KMS-11 (cell line): ENCODE results near the gene CCDC85B.
"Not testable (repeated sequence)": the region's sequence is repeated elsewhere in the genome, so short reads cannot be mapped to it uniquely, and the experiment has no call there.

Experiments used
- H2AFZ ChIP-seq: fragments of 200-600 bp; sonication (generic); 2 replicates; pipeline ENCODE4 v1.6.1; 2016; ENCODE audit warnings: antibody characterized with exemption, mixed run types, low read depth
- H3K27ac ChIP-seq: fragments of 200-600 bp; sonication (generic); 2 replicates; pipeline ENCODE4 v1.6.1; 2016; ENCODE audit warnings: mild to moderate bottlenecking, mixed run types
- H3K27me3 ChIP-seq: fragments of 200-600 bp; sonication (generic); 2 replicates; pipeline ENCODE4 v1.6.1; 2017; ENCODE audit warnings: mild to moderate bottlenecking, low read depth, mixed run types, moderate library complexity; ENCODE audit not compliant: insufficient read depth
- H3K36me3 ChIP-seq: fragments of 200-600 bp; sonication (generic); 2 replicates; pipeline ENCODE4 v1.6.1; 2017; ENCODE audit warnings: mild to moderate bottlenecking, mixed run types; ENCODE audit not compliant: insufficient read depth
- H3K4me1 ChIP-seq: fragments of 200-600 bp; sonication (generic); 2 replicates; pipeline ENCODE4 v1.6.1; 2016; ENCODE audit warnings: mild to moderate bottlenecking, low read depth, mixed run types; ENCODE audit not compliant: poor library complexity, severe bottlenecking
- H3K4me2 ChIP-seq: fragments of 200-600 bp; sonication (generic); 2 replicates; pipeline ENCODE4 v1.7.0; 2016; ENCODE audit warnings: mild to moderate bottlenecking, mixed run types
- H3K4me3 ChIP-seq: fragments of 200-600 bp; sonication (generic); IDR thresholded peaks from 2 replicates; pipeline ENCODE4 v1.6.1; 2017; ENCODE audit warnings: low read depth, low read length, mixed read lengths; ENCODE audit not compliant: insufficient read depth
- H3K79me2 ChIP-seq: fragments of 200-600 bp; sonication (generic); 2 replicates; pipeline ENCODE4 v1.6.1; 2016; ENCODE audit warnings: low read depth, mixed run types; ENCODE audit not compliant: insufficient read depth
- H3K9ac ChIP-seq: fragments of 200-600 bp; sonication (generic); 2 replicates; pipeline ENCODE4 v1.6.1; 2016; ENCODE audit warnings: mild to moderate bottlenecking, mixed run types
- H4K20me1 ChIP-seq: fragments of 200-600 bp; sonication (generic); 2 replicates; pipeline ENCODE4 v1.6.1; 2016; ENCODE audit warnings: mild to moderate bottlenecking, mixed run types; ENCODE audit not compliant: insufficient read depth
- TF ChIP-seq, protein P1 (sequence below): fragments of 200-600 bp; sonication (generic); conservative IDR thresholded peaks from 2 replicates; pipeline ENCODE4 v1.6.1; 2017; ENCODE audit warnings: low read depth, mild to moderate bottlenecking, antibody characterized with exemption, low read length, moderate library complexity, mixed read lengths

The CCDC85B gene

GRCh38 chr11:65847746-65848145 is 42.7 kb upstream of the CCDC85B start:
- H3K27ac ChIP-seq: no peak overlapping the region
- H3K79me2 ChIP-seq: no peaks in the 10 kb centered on the region
- no peak overlapping the region for H3K4me3 ChIP-seq
- H3K9ac ChIP-seq: no peak overlapping the region
- H3K27me3 ChIP-seq: no peaks in the 10 kb centered on the region
- TF ChIP-seq, protein P1, sequence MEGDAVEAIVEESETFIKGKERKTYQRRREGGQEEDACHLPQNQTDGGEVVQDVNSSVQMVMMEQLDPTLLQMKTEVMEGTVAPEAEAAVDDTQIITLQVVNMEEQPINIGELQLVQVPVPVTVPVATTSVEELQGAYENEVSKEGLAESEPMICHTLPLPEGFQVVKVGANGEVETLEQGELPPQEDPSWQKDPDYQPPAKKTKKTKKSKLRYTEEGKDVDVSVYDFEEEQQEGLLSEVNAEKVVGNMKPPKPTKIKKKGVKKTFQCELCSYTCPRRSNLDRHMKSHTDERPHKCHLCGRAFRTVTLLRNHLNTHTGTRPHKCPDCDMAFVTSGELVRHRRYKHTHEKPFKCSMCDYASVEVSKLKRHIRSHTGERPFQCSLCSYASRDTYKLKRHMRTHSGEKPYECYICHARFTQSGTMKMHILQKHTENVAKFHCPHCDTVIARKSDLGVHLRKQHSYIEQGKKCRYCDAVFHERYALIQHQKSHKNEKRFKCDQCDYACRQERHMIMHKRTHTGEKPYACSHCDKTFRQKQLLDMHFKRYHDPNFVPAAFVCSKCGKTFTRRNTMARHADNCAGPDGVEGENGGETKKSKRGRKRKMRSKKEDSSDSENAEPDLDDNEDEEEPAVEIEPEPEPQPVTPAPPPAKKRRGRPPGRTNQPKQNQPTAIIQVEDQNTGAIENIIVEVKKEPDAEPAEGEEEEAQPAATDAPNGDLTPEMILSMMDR: no peak
- no peaks in the 10 kb centered on the region for H3K36me3 ChIP-seq
- no peaks in the 10 kb centered on the region for H3K4me1 ChIP-seq
- H4K20me1 ChIP-seq: no peaks in the 10 kb centered on the region
- H2AFZ ChIP-seq: no peak overlapping the region
- no peak overlapping the region for H3K4me2 ChIP-seq

GRCh38 chr11:65848693-65849092 is 41.8 kb upstream of the CCDC85B start:
- not testable (repeated sequence) for H4K20me1 ChIP-seq, H3K4me1 ChIP-seq, H2AFZ ChIP-seq, H3K36me3 ChIP-seq, H3K79me2 ChIP-seq, H3K27ac ChIP-seq, H3K9ac ChIP-seq, H3K4me2 ChIP-seq, H3K4me3 ChIP-seq, H3K27me3 ChIP-seq

DNA sequence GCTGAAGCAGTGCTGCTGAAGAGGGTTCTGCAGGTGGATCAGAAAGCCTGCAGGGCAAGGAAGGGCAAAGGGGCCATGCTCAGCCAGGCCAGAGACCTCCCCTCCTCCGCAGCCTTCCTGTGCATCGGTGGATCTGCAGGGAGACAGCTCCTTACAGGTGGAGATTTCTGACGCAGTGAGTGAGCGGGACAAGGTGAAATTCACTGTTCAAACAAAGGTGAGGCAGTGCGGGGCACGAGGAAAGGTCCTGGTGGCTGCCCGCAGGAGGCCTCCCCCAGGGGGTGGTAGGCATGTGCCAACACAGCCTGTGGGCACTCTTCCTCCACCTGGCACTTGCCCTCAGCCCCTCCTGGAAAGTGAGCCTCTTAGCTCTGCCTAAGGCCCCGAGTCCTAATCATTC is 41.1 kb upstream of the CCDC85B start:
- Histone ChIP-seq H2AFZ (no peak overlapping the region), H4K20me1 (no peaks in the 10 kb centered on the region), H3K79me2 (peaks cover 1% of the 10 kb centered on the region; the same call in 1 of the 2 replicates), H3K36me3 (no peaks in the 10 kb centered on the region; the same call in 1 of the 2 replicates), H3K4me2 (no peak overlapping the region), H3K4me1 (no peaks in the 10 kb centered on the region), H3K27ac (no peak overlapping the region), H3K27me3 (no peaks in the 10 kb centered on the region), H3K9ac (no peak overlapping the region), H3K4me3 (no peak overlapping the region)
- TF ChIP-seq, protein P1: no peak

- Histone ChIP-seq H3K4me3 (no peak overlapping the region), H3K4me2 (no peak overlapping the region), H2AFZ (no peak overlapping the region), H3K36me3 (peaks cover 4% of the 10 kb centered on the region; the same call in 1 of the 2 replicates), H3K79me2 (peaks cover 5% of the 10 kb centered on the region), H4K20me1 (no peaks in the 10 kb centered on the region), H3K27me3 (no peaks in the 10 kb centered on the region), H3K27ac (no peak overlapping the region), H3K4me1 (no peaks in the 10 kb centered on the region), H3K9ac (no peak overlapping the region)
- TF ChIP-seq, protein P1: no peak
Observed at GRCh38 chr11:65849771-65850216, 40.7 kb upstream of the CCDC85B start.

- no peak overlapping the region for H3K4me2 ChIP-seq
- no peaks in the 10 kb centered on the region for H3K27me3 ChIP-seq
- H3K4me1 ChIP-seq: peaks cover 2% of the 10 kb centered on the region
- H3K4me3 ChIP-seq: no peak overlapping the region
- peaks cover 12% of the 10 kb centered on the region for H3K79me2 ChIP-seq
- H4K20me1 ChIP-seq: no peaks in the 10 kb centered on the region; the same call in 1 of the 2 replicates
- H3K36me3 ChIP-seq: peaks cover 8% of the 10 kb centered on the region; the same call in 1 of the 2 replicates
- H3K27ac ChIP-seq: no peak overlapping the region
- TF ChIP-seq, protein P1: no peak
- H3K9ac ChIP-seq: no peak overlapping the region
- H2AFZ ChIP-seq: no peak overlapping the region
Observed at GRCh38 chr11:65850217-65851082, 40.0 kb upstream of the CCDC85B start.
